Astrocyte (in vitro differentiated cells and primary cell): ENCODE data around the gene PAXIP1.

Experiments used
- EZH2 ChIP-seq: IDR thresholded peaks from 2 replicates; pipeline ENCODE4 v1.6.1; 2012; ENCODE audit warnings: mild to moderate bottlenecking, low read length, inconsistent platforms; ENCODE audit not compliant: insufficient read depth
- TF ChIP-seq, protein P1 (sequence below): IDR thresholded peaks from 2 replicates; pipeline ENCODE4 v1.5.1; 2011; ENCODE audit warnings: low read depth, mild to moderate bottlenecking, inconsistent platforms, low read length, moderate library complexity; ENCODE audit not compliant: insufficient read depth

DNA sequence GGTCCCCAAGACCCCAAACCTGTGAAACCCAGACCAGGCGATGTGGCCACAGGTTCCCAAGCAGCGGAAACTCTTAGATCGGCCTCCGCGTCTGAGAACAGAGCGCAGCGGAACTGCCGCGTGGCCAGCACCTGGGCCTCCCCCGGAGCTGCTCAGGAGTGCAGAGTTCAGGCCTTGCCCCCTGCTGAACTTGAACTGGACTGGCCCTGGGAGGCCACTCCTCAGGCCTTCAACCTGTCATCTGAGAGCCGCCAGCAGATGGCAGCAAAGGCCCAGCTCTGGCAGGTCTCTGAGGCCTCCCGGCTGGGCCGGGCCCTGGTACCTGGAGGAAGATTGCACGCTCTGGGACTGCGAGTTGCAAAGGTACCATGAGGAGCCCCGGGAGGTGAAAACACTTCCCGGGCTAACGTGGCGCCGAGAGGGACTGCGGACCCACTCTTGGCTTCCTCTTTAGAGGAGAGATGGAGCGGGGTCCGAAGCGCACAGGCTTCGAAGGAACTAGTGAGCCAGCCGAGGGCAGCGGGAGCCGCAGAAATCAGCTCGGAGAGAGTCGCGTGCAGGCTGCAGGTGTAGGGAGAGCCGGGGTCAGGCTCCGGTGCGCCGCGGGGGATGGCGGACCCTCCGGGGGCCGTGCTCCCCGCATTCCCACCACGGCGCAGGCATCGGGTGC lies 89.2 kb downstream of the PAXIP1 start:
- TF ChIP-seq, protein P1, sequence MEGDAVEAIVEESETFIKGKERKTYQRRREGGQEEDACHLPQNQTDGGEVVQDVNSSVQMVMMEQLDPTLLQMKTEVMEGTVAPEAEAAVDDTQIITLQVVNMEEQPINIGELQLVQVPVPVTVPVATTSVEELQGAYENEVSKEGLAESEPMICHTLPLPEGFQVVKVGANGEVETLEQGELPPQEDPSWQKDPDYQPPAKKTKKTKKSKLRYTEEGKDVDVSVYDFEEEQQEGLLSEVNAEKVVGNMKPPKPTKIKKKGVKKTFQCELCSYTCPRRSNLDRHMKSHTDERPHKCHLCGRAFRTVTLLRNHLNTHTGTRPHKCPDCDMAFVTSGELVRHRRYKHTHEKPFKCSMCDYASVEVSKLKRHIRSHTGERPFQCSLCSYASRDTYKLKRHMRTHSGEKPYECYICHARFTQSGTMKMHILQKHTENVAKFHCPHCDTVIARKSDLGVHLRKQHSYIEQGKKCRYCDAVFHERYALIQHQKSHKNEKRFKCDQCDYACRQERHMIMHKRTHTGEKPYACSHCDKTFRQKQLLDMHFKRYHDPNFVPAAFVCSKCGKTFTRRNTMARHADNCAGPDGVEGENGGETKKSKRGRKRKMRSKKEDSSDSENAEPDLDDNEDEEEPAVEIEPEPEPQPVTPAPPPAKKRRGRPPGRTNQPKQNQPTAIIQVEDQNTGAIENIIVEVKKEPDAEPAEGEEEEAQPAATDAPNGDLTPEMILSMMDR = peak; percentile 81
- TF ChIP-seq EZH2 = peak; percentile 21
